NB4 (cell line): ENCODE results near the gene RAD51B.

Source experiments
- POLR2A ChIP-seq: IDR thresholded peaks from 2 replicates; pipeline ENCODE4 v1.6.1; 2011; ENCODE audit warnings: mild to moderate bottlenecking; ENCODE audit not compliant: insufficient read length; ENCODE audit errors: extremely low read depth
- TF ChIP-seq, protein P1 (sequence below): IDR thresholded peaks from one replicate; pipeline ENCODE4 v1.5.1; 2012; ENCODE audit warnings: low read depth, low read length
- TF ChIP-seq, protein P2 (sequence below): IDR thresholded peaks from 2 replicates; pipeline ENCODE4 v1.6.1; 2011; ENCODE audit warnings: low read depth, low read length

DNA sequence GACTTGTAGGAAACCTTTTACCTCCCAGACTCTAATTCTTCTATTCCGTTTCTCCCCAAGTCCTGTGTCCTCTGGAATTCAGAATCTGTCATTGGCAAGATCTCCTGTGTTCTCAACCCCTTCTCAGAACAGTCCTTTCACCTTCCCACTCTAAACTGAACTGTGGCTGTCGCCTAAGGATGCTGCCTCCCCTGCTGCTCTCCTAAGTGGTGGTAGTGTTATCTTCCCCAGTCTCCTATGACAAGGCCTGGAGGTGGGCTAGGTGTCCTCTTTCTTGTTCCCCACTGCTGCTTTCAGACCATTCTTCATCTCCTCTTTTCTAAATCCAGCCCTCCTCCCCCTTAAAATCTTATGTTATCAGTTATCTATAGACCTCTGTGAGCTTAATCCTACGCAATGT, 397.4 kb downstream of the RAD51B start:
- TF ChIP-seq, protein P1, sequence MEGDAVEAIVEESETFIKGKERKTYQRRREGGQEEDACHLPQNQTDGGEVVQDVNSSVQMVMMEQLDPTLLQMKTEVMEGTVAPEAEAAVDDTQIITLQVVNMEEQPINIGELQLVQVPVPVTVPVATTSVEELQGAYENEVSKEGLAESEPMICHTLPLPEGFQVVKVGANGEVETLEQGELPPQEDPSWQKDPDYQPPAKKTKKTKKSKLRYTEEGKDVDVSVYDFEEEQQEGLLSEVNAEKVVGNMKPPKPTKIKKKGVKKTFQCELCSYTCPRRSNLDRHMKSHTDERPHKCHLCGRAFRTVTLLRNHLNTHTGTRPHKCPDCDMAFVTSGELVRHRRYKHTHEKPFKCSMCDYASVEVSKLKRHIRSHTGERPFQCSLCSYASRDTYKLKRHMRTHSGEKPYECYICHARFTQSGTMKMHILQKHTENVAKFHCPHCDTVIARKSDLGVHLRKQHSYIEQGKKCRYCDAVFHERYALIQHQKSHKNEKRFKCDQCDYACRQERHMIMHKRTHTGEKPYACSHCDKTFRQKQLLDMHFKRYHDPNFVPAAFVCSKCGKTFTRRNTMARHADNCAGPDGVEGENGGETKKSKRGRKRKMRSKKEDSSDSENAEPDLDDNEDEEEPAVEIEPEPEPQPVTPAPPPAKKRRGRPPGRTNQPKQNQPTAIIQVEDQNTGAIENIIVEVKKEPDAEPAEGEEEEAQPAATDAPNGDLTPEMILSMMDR = no peak
- TF ChIP-seq POLR2A = no peak
- TF ChIP-seq, protein P2, sequence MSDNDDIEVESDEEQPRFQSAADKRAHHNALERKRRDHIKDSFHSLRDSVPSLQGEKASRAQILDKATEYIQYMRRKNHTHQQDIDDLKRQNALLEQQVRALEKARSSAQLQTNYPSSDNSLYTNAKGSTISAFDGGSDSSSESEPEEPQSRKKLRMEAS = no peak
